Testis (tissue), 3 donors: Measurements from ENCODE around the gene PTPRG. TPM values are rescaled to one million over a fixed set of nuclear protein-coding genes. Genes with fewer than 3 reads are reported as not detected.
A peak's percentile ranks its signal among the peaks of the same experiment; 100 is the strongest.

Experiments
- DNase-seq: peaks from one replicate; pipeline ENCODE4 v3.0.0-alpha.2; 2019
- H3K27ac ChIP-seq, 2 donors: fragments of 200-600 bp; sonication (generic); one replicate each; pipeline ENCODE4 v1.5.1; 2019
- H3K27me3 ChIP-seq: fragments of 200-600 bp; sonication (generic); one replicate; pipeline ENCODE4 v1.5.1; 2019
- H3K36me3 ChIP-seq: fragments of 200-600 bp; sonication (generic); one replicate; pipeline ENCODE4 v1.5.1; 2017; ENCODE audit warnings: low read depth; ENCODE audit errors: missing control alignments
- H3K4me1 ChIP-seq: fragments of 200-600 bp; sonication (generic); one replicate; pipeline ENCODE4 v1.5.1; 2019
- H3K4me3 ChIP-seq, 2 donors: fragments of 200-600 bp; sonication (generic); one replicate each; pipeline ENCODE4 v1.5.1; 2017 to 2019
- H3K9me3 ChIP-seq: fragments of 200-600 bp; sonication (generic); one replicate; pipeline ENCODE4 v1.5.1; 2017
- POLR2A ChIP-seq: fragments of 450-650 bp; IDR thresholded peaks from one replicate; pipeline ENCODE4 v1.6.1; 2017; ENCODE audit warnings: antibody characterized with exemption, mild to moderate bottlenecking, moderate library complexity
- WGBS, 2 donors: methylation state at CpG; one replicate each; pipeline ENCODE4 v1.1.5; 2018; 5-methylcytosine and 5-hydroxymethylcytosine counted together
- intact Hi-C: fragments of 100-400 bp; cut with DNase I; formaldehyde crosslinking; loops from one replicate; pipeline ENCODE4 v1.15.1; 2023; ENCODE audit warnings: low total_unique reads
- polyA plus RNA-seq: library from polyadenylated mRNA; stranded (reverse); fragments of 350-450 nt; fragmentation: Illumina TruSeq; extraction: RNeasy Lipid Tissue Mini Kit (QIAGEN cat#74804); gene quantifications from one replicate; pipeline ENCODE4 v1.2.3, GENCODE V29; 2014; ENCODE audit warnings: low read depth, low replicate concordance; ENCODE audit not compliant: insufficient read depth
- total RNA-seq, 2 donors: library from RNA; depleted of rRNA; stranded (reverse); fragments of >200 nt; gene quantifications; one replicate each; pipeline ENCODE4 v1.2.3, GENCODE V29; 2016
- TF ChIP-seq, protein P1 (sequence below), 3 experiments: fragments of 450-650 bp in 2 of 3; fragments of 200-600 bp in 1 of 3; sonication (generic) in 1 of 3; IDR thresholded peaks; one replicate each; pipeline ENCODE4 v1.5.1; 2016 to 2019; ENCODE audit warnings: antibody characterized with exemption in 3 of 3, mild to moderate bottlenecking in 2 of 3, moderate library complexity in 1 of 3

PTPRG gene
- total and polyA plus RNA-seq, 3 donors from 2014 or later, result 26.3 to 107 (median 75.4) TPM

DNA sequence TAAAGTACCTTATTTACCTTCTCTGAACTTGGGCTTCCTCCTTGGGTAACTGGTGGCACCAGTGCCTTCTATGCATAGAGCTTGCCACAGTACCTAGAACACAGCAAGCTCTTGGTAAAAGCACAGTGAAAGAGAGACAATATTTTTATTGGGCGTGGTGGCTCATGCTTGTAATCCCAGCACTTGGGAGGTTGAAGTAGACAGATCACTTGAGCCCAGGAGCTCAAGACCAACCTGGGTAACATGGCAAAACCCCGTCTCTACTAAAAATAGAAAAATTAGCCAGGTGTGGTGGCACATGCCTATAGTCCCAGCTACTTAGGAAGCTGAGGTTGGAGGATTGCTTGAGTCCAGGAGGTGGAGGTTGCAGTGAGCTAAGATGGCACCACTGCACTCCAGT is 285.1 kb downstream of the PTPRG start:
- H3K4me3 ChIP-seq, result no peak overlapping the region
- TF ChIP-seq POLR2A, result no peak
- TF ChIP-seq, protein P1, sequence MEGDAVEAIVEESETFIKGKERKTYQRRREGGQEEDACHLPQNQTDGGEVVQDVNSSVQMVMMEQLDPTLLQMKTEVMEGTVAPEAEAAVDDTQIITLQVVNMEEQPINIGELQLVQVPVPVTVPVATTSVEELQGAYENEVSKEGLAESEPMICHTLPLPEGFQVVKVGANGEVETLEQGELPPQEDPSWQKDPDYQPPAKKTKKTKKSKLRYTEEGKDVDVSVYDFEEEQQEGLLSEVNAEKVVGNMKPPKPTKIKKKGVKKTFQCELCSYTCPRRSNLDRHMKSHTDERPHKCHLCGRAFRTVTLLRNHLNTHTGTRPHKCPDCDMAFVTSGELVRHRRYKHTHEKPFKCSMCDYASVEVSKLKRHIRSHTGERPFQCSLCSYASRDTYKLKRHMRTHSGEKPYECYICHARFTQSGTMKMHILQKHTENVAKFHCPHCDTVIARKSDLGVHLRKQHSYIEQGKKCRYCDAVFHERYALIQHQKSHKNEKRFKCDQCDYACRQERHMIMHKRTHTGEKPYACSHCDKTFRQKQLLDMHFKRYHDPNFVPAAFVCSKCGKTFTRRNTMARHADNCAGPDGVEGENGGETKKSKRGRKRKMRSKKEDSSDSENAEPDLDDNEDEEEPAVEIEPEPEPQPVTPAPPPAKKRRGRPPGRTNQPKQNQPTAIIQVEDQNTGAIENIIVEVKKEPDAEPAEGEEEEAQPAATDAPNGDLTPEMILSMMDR (IDR thresholded peaks at IDR 0.05), result no peak
- no peaks in the 10 kb centered on the region for H3K36me3 ChIP-seq
- DNase-seq, result no peak
- no peaks in the 10 kb centered on the region for H3K9me3 ChIP-seq
- no peaks in the 10 kb centered on the region for H3K27me3 ChIP-seq
- H3K4me1 ChIP-seq, result peaks cover 28% of the 10 kb centered on the region
- intact Hi-C loops, result loop anchor here (10.0 kb wide), 1 partner anchor 282 kb away; the partner anchor contains the start of gene PTPRG
- H3K27ac ChIP-seq, result peak overlapping the region in 1 of 2 donors; percentile 81
- 86 to 95% methylated on average over 2 of the region's 2 CpGs for WGBS, 2 donors

- Histone ChIP-seq H3K27ac (peak overlapping the region; percentile 53 to 81), H3K27me3 (no peaks in the 10 kb centered on the region), H3K4me1 (peaks cover 28% of the 10 kb centered on the region), H3K36me3 (no peaks in the 10 kb centered on the region), H3K4me3 (no peak overlapping the region), H3K9me3 (no peaks in the 10 kb centered on the region)
- TF ChIP-seq POLR2A, result no peak
- TF ChIP-seq, protein P1 (IDR thresholded peaks at IDR 0.05), result no peak
- peak; percentile 61 for DNase-seq
- intact Hi-C loops, result loop anchor here (10.0 kb wide), 1 partner anchor 283 kb away; the partner anchor contains the start of gene PTPRG
- WGBS, 2 donors, result 29 to 31% methylated on average over 5 to 7 of the region's 7 CpGs
Measured at GRCh38 chr3:61847784-61848462, 286.6 kb downstream of the PTPRG start.

GRCh38 chr3:61848885-61849284 is 287.5 kb downstream of the PTPRG start:
- H3K9me3 ChIP-seq, result no peaks in the 10 kb centered on the region
- H3K27ac ChIP-seq, result peak overlapping the region; percentile 47 to 81
- H3K4me3 ChIP-seq, result no peak overlapping the region
- intact Hi-C loops, result loop anchor here (10.0 kb wide), 1 partner anchor 284 kb away; the partner anchor contains the start of gene PTPRG
- TF ChIP-seq POLR2A, result no peak
- TF ChIP-seq, protein P1 (IDR thresholded peaks at IDR 0.05), result no peak
- WGBS, 2 donors, result 15 to 18% methylated on average over 3 of the region's 3 CpGs
- peak; percentile 39 for DNase-seq
- no peaks in the 10 kb centered on the region for H3K27me3 ChIP-seq
- H3K36me3 ChIP-seq, result no peaks in the 10 kb centered on the region
- H3K4me1 ChIP-seq, result peaks cover 33% of the 10 kb centered on the region

- Histone ChIP-seq H3K4me3 (no peak overlapping the region), H3K4me1 (peaks cover 18% of the 10 kb centered on the region), H3K27me3 (no peaks in the 10 kb centered on the region), H3K36me3 (no peaks in the 10 kb centered on the region), H3K27ac (peak overlapping the region in 1 of 2 donors; percentile 23), H3K9me3 (no peaks in the 10 kb centered on the region)
- intact Hi-C loops, result no loop called here
- TF ChIP-seq POLR2A, result no peak
- TF ChIP-seq, protein P1 (IDR thresholded peaks at IDR 0.05), result no peak
- 51 to 63% methylated on average over 2 of the region's 2 CpGs for WGBS, 2 donors
- DNase-seq, result no peak
Measured at GRCh38 chr3:61853912-61854311, 292.5 kb downstream of the PTPRG start.

DNA sequence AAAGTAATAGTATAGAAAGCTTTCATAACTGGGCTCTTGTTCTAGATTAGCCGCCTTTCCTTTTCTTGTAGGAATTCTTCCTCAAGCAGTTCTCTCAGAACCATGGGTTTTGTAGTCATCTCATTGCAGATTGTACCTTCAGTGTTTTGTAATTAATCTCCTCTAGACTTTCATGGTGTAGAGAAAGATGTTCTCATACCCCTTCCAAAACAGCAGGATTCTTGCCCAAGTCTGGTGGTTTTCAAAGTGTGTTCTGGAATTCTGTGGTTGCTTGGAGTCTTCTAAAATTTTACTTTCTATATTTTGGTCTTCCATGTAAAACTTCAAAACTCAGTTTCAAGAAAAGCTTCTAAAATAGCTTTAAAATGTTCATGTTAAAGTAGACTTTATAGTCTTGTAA is 293.8 kb downstream of the PTPRG start:
- Histone ChIP-seq H3K9me3 (no peaks in the 10 kb centered on the region), H3K4me3 (no peak overlapping the region), H3K36me3 (no peaks in the 10 kb centered on the region), H3K4me1 (peaks cover 7% of the 10 kb centered on the region), H3K27me3 (no peaks in the 10 kb centered on the region), H3K27ac (no peak overlapping the region)
- 91 to 94% methylated on average over 1 of the region's 1 CpG for WGBS, 2 donors
- intact Hi-C loops, result no loop called here
- DNase-seq, result no peak
- no peak for TF ChIP-seq POLR2A
- TF ChIP-seq, protein P1 (IDR thresholded peaks at IDR 0.05), result no peak
